ENCODE data around the gene KCNE1.
"Not testable (repeated sequence)": the region's sequence is repeated elsewhere in the genome, so short reads cannot be mapped to it uniquely, and the experiment has no call there.

Gene KCNE1

GRCh38 chr21:34417448-34418077 lies 94.4 kb downstream of the KCNE1 start:
- DNase-seq (ENCODE audit: low read depth), result not testable (repeated sequence)

- not testable (repeated sequence) for DNase-seq (ENCODE audit: low read depth)
Measured at GRCh38 chr21:34407294-34407693, 104.7 kb downstream of the KCNE1 start.

GRCh38 chr21:34406676-34407075 lies 105.3 kb downstream of the KCNE1 start:
- not testable (repeated sequence) for DNase-seq (ENCODE audit: low read depth)

- DNase-seq (ENCODE audit: low read depth), result not testable (repeated sequence)
Measured at GRCh38 chr21:34406102-34406501, 105.9 kb downstream of the KCNE1 start.

GRCh38 chr21:34405686-34406085 lies 106.3 kb downstream of the KCNE1 start:
- not testable (repeated sequence) for DNase-seq (ENCODE audit: low read depth)

GRCh38 chr21:34404742-34405141 lies 107.3 kb downstream of the KCNE1 start:
- DNase-seq (ENCODE audit: low read depth), result not testable (repeated sequence)

DNA sequence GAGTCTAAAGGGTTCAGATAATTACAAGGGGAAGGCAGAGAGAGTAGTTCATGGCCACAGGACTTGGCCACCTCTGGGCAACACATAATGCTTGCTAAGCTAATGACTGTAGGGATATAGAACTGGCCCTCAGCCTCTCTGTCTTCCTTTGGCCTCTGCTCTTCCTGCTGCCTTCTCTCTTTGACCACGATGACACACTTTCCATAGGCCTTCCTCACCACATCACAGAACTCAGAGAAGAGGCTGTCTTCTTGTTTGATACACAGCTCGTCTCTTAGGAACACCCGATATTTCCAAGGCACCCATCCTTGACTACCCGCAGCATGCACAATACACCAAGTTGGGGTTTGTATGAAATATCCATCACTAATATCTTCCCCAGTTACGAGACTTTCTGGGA lies 111.5 kb downstream of the KCNE1 start:
- DNase-seq (ENCODE audit: low read depth), result not testable (repeated sequence)

All from GM04504 (cell line).